GM12878 (cell line): ENCODE measurements around the gene KLHL2. TPM values are rescaled to one million over a fixed set of nuclear protein-coding genes. Genes with fewer than 3 reads are reported as not detected.

ENCODE experiments used
- EED ChIP-seq: sonication (generic); IDR thresholded peaks from 2 replicates; pipeline ENCODE4 v1.6.1; 2016; ENCODE audit warnings: antibody characterized with exemption, low read depth
- EP300 ChIP-seq, 2 experiments: fragments of 150-350 bp in 1 of 2; IDR thresholded peaks; 2 replicates each; pipeline ENCODE4 v1.6.1; 2011 to 2012; ENCODE audit warnings: low read depth in 2 of 2, low read length in 2 of 2, borderline replicate concordance in 1 of 2, improper control_type of control experiment in 1 of 2, inconsistent platforms in 1 of 2; ENCODE audit not compliant: control insufficient read depth in 1 of 2
- FOXM1 ChIP-seq: IDR thresholded peaks from 2 replicates; pipeline ENCODE4 v1.6.1; 2012; ENCODE audit warnings: low read depth, mild to moderate bottlenecking, inconsistent platforms, low read length, moderate library complexity
- HDGF ChIP-seq: fragments of 450-650 bp; IDR thresholded peaks from 2 replicates; pipeline ENCODE4 v1.6.1; 2016; ENCODE audit warnings: antibody characterized with exemption
- MLLT1 ChIP-seq: fragments of 450-650 bp; IDR thresholded peaks from 2 replicates; pipeline ENCODE4 v1.6.1; 2016; ENCODE audit warnings: mild to moderate bottlenecking
- MTA2 ChIP-seq: fragments of 450-650 bp; IDR thresholded peaks from 2 replicates; pipeline ENCODE4 v1.6.1; 2016; ENCODE audit warnings: low read depth, mild to moderate bottlenecking, moderate library complexity
- NFXL1 ChIP-seq: fragments of 450-650 bp; IDR thresholded peaks from 2 replicates; pipeline ENCODE4 v1.6.1; 2017; ENCODE audit warnings: antibody characterized with exemption, mild to moderate bottlenecking, borderline replicate concordance
- NR2C2 ChIP-seq: IDR thresholded peaks from 2 replicates; pipeline ENCODE4 v1.6.1; 2011; ENCODE audit warnings: borderline replicate concordance, low read depth; ENCODE audit not compliant: control insufficient read depth, insufficient read length
- PAX8 ChIP-seq: fragments of 450-650 bp; IDR thresholded peaks from 2 replicates; pipeline ENCODE4 v1.6.1; 2017; ENCODE audit warnings: mild to moderate bottlenecking, moderate library complexity
- PML ChIP-seq: IDR thresholded peaks from 2 replicates; pipeline ENCODE4 v1.6.1; 2012; ENCODE audit warnings: low read length, inconsistent platforms
- RFX5 ChIP-seq: IDR thresholded peaks from 2 replicates; pipeline ENCODE4 v1.6.1; 2011; ENCODE audit warnings: low read depth, low read length, improper control_type of control experiment
- SIN3A ChIP-seq: IDR thresholded peaks from 2 replicates; pipeline ENCODE4 v1.6.1; 2012; ENCODE audit warnings: low read depth, low read length, improper control_type of control experiment
- SREBF2 ChIP-seq: IDR thresholded peaks from 2 replicates; pipeline ENCODE4 v1.6.1; 2012; ENCODE audit warnings: mild to moderate bottlenecking, low read length
- SUPT20H ChIP-seq: IDR thresholded peaks from 2 replicates; pipeline ENCODE4 v1.6.1; 2011; ENCODE audit warnings: low read depth, mild to moderate bottlenecking, low read length, moderate library complexity, borderline replicate concordance; ENCODE audit not compliant: control insufficient read depth
- TCF12 ChIP-seq: IDR thresholded peaks from 2 replicates; pipeline ENCODE4 v1.6.1; 2011; ENCODE audit warnings: low read depth, mild to moderate bottlenecking, low read length
- ZNF207 ChIP-seq: fragments of 450-650 bp; IDR thresholded peaks from 2 replicates; pipeline ENCODE4 v1.6.1; 2014; ENCODE audit warnings: antibody characterized with exemption, mild to moderate bottlenecking, borderline replicate concordance
- ZSCAN29 ChIP-seq: fragments of 450-650 bp; IDR thresholded peaks from 2 replicates; pipeline ENCODE4 v1.6.1; 2017; ENCODE audit warnings: mild to moderate bottlenecking, moderate library complexity
- polyA plus RNA-seq, 11 experiments: library from polyadenylated mRNA; depleted of rRNA in 4 of 11; unstranded in 6 of 11; stranded (reverse) in 5 of 11; fragments of >200 nt; fragmentation: Nextera tagmentation in 4 of 11; fragmentation: Illumina TruSeq in 1 of 11; extraction: Ambion mirVana in 4 of 11; extraction: Trizol in 1 of 11; gene quantifications; 1 replicate in 1 of 11; 2 replicates in 10 of 11; pipeline versions ENCODE4 v1.2.1 to v1.2.3, GENCODE V29; 2011 to 2016; ENCODE audit warnings: inconsistent platforms in 2 of 11, missing spikeins in 2 of 11, low read depth in 1 of 11
- total RNA-seq, 4 experiments: library from RNA; depleted of rRNA in 3 of 4; stranded (reverse); fragments of >200 nt in 3 of 4; fragmentation: Illumina TruSeq in 1 of 4; extraction: Trizol in 1 of 4; gene quantifications; 2 replicates each; pipeline versions ENCODE4 v1.2.1 to v1.2.3, GENCODE V29; 2013 to 2021
- TF ChIP-seq, protein P1 (sequence below): fragments of 450-650 bp; formaldehyde crosslinking; IDR thresholded peaks from 2 replicates; pipeline ENCODE4 v1.4.0; 2020; ENCODE audit warnings: mild to moderate bottlenecking, moderate library complexity
- TF ChIP-seq, protein P2 (sequence below): fragments of 450-650 bp; IDR thresholded peaks from 2 replicates; pipeline ENCODE4 v1.6.1; 2016; ENCODE audit warnings: mild to moderate bottlenecking, moderate library complexity, borderline replicate concordance
- TF ChIP-seq, protein P3 (sequence below): IDR thresholded peaks from 2 replicates; pipeline ENCODE4 v1.6.1; 2011; ENCODE audit warnings: mild to moderate bottlenecking, low read depth, low read length, moderate library complexity; ENCODE audit not compliant: insufficient replicate concordance

Gene KLHL2
- total and polyA plus RNA-seq, 10 of the 15 experiments (the other 5 are each of a cell fraction or from before 2014, with no cell fraction given): 4.8 to 22.8 (median 12.9) TPM

DNA sequence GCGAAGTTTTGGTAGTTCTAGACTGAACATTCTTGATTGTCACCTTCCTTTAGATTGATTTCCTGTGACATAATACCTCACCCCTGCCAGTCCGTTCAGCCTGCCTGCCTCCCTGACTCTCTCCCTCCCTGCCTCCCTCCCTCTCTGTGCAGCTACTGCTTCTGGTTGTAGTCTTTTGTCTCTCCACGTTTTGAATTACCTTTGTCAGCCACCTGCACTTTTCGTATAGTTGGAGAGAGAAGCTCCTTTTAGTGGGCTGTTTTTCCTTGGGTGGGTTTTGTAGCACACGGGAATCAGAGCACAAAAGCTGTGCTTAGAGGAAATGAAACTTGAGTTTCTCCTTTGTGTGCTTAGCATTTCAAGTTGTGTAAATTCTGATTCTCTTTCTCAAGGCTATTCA, 87.5 kb downstream of the KLHL2 start (continued):
- TF ChIP-seq MLLT1: no peak
- TF ChIP-seq RFX5: no peak
- no peak for TF ChIP-seq NFXL1
- no peak for TF ChIP-seq SUPT20H
- no peak for TF ChIP-seq TCF12
- TF ChIP-seq EED: no peak
- no peak for TF ChIP-seq ZSCAN29
- no peak for TF ChIP-seq EP300 (IDR thresholded peaks at IDR 0.05; ENCODE audit: borderline replicate concordance in 1 of 2, control insufficient read depth in 1 of 2, low read depth in 2 of 2, low read length in 2 of 2)
- TF ChIP-seq, protein P1, sequence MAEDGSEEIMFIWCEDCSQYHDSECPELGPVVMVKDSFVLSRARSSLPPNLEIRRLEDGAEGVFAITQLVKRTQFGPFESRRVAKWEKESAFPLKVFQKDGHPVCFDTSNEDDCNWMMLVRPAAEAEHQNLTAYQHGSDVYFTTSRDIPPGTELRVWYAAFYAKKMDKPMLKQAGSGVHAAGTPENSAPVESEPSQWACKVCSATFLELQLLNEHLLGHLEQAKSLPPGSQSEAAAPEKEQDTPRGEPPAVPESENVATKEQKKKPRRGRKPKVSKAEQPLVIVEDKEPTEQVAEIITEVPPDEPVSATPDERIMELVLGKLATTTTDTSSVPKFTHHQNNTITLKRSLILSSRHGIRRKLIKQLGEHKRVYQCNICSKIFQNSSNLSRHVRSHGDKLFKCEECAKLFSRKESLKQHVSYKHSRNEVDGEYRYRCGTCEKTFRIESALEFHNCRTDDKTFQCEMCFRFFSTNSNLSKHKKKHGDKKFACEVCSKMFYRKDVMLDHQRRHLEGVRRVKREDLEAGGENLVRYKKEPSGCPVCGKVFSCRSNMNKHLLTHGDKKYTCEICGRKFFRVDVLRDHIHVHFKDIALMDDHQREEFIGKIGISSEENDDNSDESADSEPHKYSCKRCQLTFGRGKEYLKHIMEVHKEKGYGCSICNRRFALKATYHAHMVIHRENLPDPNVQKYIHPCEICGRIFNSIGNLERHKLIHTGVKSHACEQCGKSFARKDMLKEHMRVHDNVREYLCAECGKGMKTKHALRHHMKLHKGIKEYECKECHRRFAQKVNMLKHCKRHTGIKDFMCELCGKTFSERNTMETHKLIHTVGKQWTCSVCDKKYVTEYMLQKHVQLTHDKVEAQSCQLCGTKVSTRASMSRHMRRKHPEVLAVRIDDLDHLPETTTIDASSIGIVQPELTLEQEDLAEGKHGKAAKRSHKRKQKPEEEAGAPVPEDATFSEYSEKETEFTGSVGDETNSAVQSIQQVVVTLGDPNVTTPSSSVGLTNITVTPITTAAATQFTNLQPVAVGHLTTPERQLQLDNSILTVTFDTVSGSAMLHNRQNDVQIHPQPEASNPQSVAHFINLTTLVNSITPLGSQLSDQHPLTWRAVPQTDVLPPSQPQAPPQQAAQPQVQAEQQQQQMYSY (CRISPR knock-in tag): no peak
- TF ChIP-seq, protein P2, sequence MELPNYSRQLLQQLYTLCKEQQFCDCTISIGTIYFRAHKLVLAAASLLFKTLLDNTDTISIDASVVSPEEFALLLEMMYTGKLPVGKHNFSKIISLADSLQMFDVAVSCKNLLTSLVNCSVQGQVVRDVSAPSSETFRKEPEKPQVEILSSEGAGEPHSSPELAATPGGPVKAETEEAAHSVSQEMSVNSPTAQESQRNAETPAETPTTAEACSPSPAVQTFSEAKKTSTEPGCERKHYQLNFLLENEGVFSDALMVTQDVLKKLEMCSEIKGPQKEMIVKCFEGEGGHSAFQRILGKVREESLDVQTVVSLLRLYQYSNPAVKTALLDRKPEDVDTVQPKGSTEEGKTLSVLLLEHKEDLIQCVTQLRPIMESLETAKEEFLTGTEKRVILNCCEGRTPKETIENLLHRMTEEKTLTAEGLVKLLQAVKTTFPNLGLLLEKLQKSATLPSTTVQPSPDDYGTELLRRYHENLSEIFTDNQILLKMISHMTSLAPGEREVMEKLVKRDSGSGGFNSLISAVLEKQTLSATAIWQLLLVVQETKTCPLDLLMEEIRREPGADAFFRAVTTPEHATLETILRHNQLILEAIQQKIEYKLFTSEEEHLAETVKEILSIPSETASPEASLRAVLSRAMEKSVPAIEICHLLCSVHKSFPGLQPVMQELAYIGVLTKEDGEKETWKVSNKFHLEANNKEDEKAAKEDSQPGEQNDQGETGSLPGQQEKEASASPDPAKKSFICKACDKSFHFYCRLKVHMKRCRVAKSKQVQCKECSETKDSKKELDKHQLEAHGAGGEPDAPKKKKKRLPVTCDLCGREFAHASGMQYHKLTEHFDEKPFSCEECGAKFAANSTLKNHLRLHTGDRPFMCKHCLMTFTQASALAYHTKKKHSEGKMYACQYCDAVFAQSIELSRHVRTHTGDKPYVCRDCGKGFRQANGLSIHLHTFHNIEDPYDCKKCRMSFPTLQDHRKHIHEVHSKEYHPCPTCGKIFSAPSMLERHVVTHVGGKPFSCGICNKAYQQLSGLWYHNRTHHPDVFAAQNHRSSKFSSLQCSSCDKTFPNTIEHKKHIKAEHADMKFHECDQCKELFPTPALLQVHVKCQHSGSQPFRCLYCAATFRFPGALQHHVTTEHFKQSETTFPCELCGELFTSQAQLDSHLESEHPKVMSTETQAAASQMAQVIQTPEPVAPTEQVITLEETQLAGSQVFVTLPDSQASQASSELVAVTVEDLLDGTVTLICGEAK: no peak; the same call in 1 of the 2 replicates
- no peak for TF ChIP-seq SREBF2
- no peak for TF ChIP-seq SIN3A
- no peak for TF ChIP-seq PML
- TF ChIP-seq, protein P3, sequence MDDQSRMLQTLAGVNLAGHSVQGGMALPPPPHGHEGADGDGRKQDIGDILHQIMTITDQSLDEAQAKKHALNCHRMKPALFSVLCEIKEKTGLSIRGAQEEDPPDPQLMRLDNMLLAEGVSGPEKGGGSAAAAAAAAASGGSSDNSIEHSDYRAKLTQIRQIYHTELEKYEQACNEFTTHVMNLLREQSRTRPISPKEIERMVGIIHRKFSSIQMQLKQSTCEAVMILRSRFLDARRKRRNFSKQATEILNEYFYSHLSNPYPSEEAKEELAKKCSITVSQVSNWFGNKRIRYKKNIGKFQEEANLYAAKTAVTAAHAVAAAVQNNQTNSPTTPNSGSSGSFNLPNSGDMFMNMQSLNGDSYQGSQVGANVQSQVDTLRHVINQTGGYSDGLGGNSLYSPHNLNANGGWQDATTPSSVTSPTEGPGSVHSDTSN: peak; percentile 32
- no peak for TF ChIP-seq ZNF207
- TF ChIP-seq NR2C2: no peak
- TF ChIP-seq MTA2: peak; percentile 36; the same call in 1 of the 2 replicates
- TF ChIP-seq PAX8: no peak
- peak; percentile 63; the same call in 1 of the 2 replicates for TF ChIP-seq HDGF
- TF ChIP-seq FOXM1: 0 out of 2 replicates have a peak, but pooled peaks have one; percentile 16
